Measurements from ENCODE around the gene QRICH2.
"Not testable (repeated sequence)": the region's sequence is repeated elsewhere in the genome, so short reads cannot be mapped to it uniquely, and the experiment has no call there.

The QRICH2 gene

GRCh38 chr17:76351526-76352071, 43.5 kb upstream of the QRICH2 start:
- CTCF ChIA-PET = interaction anchor here (0.6 to 2.7 kb wide), 7 partner anchors 12 to 107 kb away, joined by 3 to 10 read pairs (median 4); no protein-coding TSS in a partner anchor
- DNase-seq (ENCODE audit: extremely low spot score) = no peak
- POLR2A ChIA-PET = interaction anchor here (1.5 to 4.1 kb wide), 4 partner anchors 12 to 155 kb away, joined by 5 to 58 read pairs (median 34); partner anchors contain the start of gene SPHK1
- TF ChIP-seq FOXA1 (IDR thresholded peaks at IDR 0.05) (no peak), NFRKB (IDR thresholded peaks at IDR 0.05) (no peak), SUZ12 (IDR thresholded peaks at IDR 0.05) (no peak), PKNOX1 (IDR thresholded peaks at IDR 0.05) (no peak)

DNA sequence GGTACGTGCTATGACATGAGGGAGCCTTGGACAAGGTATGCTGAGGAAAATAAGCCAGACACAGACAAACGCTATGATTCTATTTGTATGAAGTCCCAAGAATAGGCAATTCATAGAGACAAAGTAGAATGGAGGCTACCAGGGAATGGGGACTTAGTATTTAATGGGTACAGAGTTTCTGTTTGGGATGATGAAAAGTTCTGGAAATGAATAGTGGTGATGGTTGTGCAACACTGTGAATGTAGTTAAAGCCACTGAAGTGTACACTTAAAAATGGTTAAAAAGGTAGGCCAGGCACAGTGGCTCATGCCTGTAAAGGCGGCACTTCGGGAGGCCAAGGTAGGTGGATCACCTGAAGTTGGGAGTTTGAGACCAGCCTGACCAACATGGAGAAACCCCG, 42.4 kb upstream of the QRICH2 start:
- TF ChIP-seq SP1 (IDR thresholded peaks at IDR 0.05) (no peak), FOXM1 (IDR thresholded peaks at IDR 0.05; ENCODE audit: borderline replicate concordance) (no peak), CTBP1 (IDR thresholded peaks at IDR 0.05; ENCODE audit: borderline replicate concordance) (no peak)
- ChIA-PET POLR2A (no interaction called here), CTCF (no interaction called here)
- no peak for DNase-seq (ENCODE audit: extremely low spot score)

- CTCF ChIA-PET; POLR2A ChIA-PET; DNase-seq (ENCODE audit: extremely low spot score): not testable (repeated sequence)
Measured at GRCh38 chr17:76346936-76347335, 38.9 kb upstream of the QRICH2 start.

DNA sequence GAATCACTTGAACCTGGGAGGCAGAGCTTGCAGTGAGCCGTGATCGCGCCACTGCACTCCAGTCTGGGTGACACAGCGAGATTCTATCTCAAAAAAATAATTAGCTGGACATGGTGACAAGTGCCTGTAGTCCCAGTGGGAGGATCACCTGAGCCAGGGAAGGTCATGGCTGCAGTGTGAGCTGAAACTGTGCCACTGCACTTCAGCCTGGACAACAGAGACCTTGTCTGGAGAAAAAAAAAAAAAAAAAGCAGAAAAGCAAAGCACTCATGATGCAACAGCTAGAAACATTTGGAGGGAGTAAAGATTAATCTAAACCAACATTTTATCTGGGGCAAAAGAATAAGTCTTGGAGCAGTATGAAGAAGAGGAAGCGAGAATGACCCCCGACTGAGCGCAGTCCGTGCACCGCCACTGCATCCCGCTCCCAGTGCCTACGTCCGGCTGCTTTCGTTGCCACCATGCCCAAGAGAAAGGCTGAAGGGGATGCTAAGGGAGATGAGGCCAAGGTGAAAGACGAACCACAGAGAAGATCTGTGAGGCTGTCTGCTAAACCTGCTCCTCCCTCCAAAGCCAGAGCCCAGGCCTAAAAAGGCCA, 37.4 kb upstream of the QRICH2 start:
- CTCF ChIA-PET = interaction anchor here (1.6 kb wide), 1 partner anchor 40 kb away, joined by 4 read pairs; no protein-coding TSS in a partner anchor
- DNase-seq (ENCODE audit: extremely low spot score) = no peak
- no peak for TF ChIP-seq CTBP1 (IDR thresholded peaks at IDR 0.05; ENCODE audit: borderline replicate concordance)
- TF ChIP-seq FOXM1 (IDR thresholded peaks at IDR 0.05; ENCODE audit: borderline replicate concordance) = no peak
- no peak for TF ChIP-seq SP1 (IDR thresholded peaks at IDR 0.05)
- no peak for TF ChIP-seq HDGF (IDR thresholded peaks at IDR 0.05; ENCODE audit: borderline replicate concordance)
- no peak for TF ChIP-seq FOXA1 (IDR thresholded peaks at IDR 0.05)
- TF ChIP-seq LEF1 (IDR thresholded peaks at IDR 0.05; ENCODE audit: borderline replicate concordance) = no peak
- TF ChIP-seq ZNF384 (IDR thresholded peaks at IDR 0.05) = peak; percentile 46; the same call in 1 of the 2 replicates
- POLR2A ChIA-PET = interaction anchor here (0.6 kb wide), 1 partner anchor 8 kb away, joined by 3 read pairs; the partner anchor contains the start of gene PRPSAP1

- POLR2A ChIA-PET = no interaction called here
Measured at GRCh38 chr17:76343106-76343505, 35.0 kb upstream of the QRICH2 start.

DNA sequence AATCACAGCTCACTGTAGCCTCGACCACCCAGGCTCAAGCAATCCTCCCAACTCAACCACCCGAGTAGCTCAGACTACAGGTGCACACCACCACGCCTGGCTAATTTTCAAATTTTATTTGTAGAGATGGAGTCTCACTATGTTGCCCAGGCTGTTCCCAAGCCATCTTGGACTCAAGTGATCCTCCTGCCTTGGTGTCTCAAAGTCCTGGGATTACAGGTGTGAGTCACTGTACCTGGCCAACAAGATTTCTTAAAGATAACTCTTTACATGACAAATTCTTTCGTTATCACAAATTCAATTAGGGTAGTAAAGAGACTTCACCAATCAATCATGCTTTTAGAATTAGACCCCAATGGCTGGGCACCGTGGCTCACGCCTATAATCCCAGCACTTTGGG, 33.2 kb upstream of the QRICH2 start:
- ChIA-PET POLR2A (no interaction called here), CTCF (no interaction called here)
- TF ChIP-seq TARDBP (IDR thresholded peaks at IDR 0.05) = no peak
- no peak for TF ChIP-seq HDGF (IDR thresholded peaks at IDR 0.05; ENCODE audit: borderline replicate concordance)
- no peak for TF ChIP-seq LEF1 (IDR thresholded peaks at IDR 0.05; ENCODE audit: borderline replicate concordance)
- TF ChIP-seq FOXA1 (IDR thresholded peaks at IDR 0.05) = no peak
- TF ChIP-seq L3MBTL2 (conservative IDR thresholded peaks at IDR 0.05) = no peak
- no peak for TF ChIP-seq CTBP1 (IDR thresholded peaks at IDR 0.05; ENCODE audit: borderline replicate concordance)
- no peak for TF ChIP-seq NFRKB (IDR thresholded peaks at IDR 0.05)
- TF ChIP-seq PKNOX1 (IDR thresholded peaks at IDR 0.05) = no peak
- TF ChIP-seq ARNT (IDR thresholded peaks at IDR 0.05) = no peak
- TF ChIP-seq SUZ12 (IDR thresholded peaks at IDR 0.05) = no peak
- no peak for TF ChIP-seq BHLHE40 (IDR thresholded peaks at IDR 0.05; ENCODE audit: borderline replicate concordance)
- no peak for TF ChIP-seq FOXM1 (IDR thresholded peaks at IDR 0.05; ENCODE audit: borderline replicate concordance)
- TF ChIP-seq SP1 (IDR thresholded peaks at IDR 0.05) = no peak
- TF ChIP-seq ELF4 (IDR thresholded peaks at IDR 0.05) = no peak
- TF ChIP-seq ZNF384 (IDR thresholded peaks at IDR 0.05) = no peak
- no peak for TF ChIP-seq FOXK2 (IDR thresholded peaks at IDR 0.05)
- no peak for DNase-seq (ENCODE audit: extremely low spot score)

More at GRCh38 chr17:76343106-76343505, 35.0 kb upstream of the QRICH2 start:
- CTCF ChIA-PET = no interaction called here
- TF ChIP-seq ELF4 (IDR thresholded peaks at IDR 0.05) (no peak), ARNT (IDR thresholded peaks at IDR 0.05) (no peak), HDGF (IDR thresholded peaks at IDR 0.05; ENCODE audit: borderline replicate concordance) (no peak), ZNF384 (IDR thresholded peaks at IDR 0.05) (no peak), FOXM1 (IDR thresholded peaks at IDR 0.05; ENCODE audit: borderline replicate concordance) (no peak), SP1 (IDR thresholded peaks at IDR 0.05) (no peak), PKNOX1 (IDR thresholded peaks at IDR 0.05) (no peak)
- no peak for DNase-seq (ENCODE audit: extremely low spot score)

DNA sequence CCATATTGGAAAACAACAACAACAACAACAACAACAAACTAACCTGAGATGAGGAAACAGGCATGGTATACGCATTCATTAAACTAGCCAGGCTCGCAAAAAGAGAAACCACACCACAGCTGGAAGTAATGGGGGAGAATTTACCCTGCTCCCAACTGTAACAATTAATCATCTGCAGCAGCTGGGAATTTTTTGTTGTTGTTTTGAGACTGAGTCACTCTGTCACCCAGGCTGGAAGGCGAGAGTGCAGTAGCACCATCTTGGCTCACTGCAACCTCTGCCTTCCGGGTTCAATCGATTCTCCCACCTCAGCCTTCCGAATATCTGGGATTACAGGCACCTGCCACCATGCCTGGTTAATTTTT, 29.3 kb upstream of the QRICH2 start:
- DNase-seq (ENCODE audit: extremely low spot score) = no peak
- no peak for TF ChIP-seq ARNT (IDR thresholded peaks at IDR 0.05)
- TF ChIP-seq SP1 (IDR thresholded peaks at IDR 0.05) = no peak
- POLR2A ChIA-PET = interaction anchor here (1.7 kb wide), 1 partner anchor 16 kb away, joined by 5 read pairs; the partner anchor contains the start of gene PRPSAP1

More for the DNA sequence above, 29.3 kb upstream of the QRICH2 start:
- CTCF ChIA-PET = interaction anchor here (0.7 to 0.8 kb wide), 2 partner anchors 10 to 47 kb away, joined by 3 read pairs; no protein-coding TSS in a partner anchor
